ENCODE measurements around the gene POC1B.

The POC1B gene

GRCh38 chr12:89538897-89539296 is 13.1 kb upstream of the POC1B start:
- DNase-seq: no peak

DNA sequence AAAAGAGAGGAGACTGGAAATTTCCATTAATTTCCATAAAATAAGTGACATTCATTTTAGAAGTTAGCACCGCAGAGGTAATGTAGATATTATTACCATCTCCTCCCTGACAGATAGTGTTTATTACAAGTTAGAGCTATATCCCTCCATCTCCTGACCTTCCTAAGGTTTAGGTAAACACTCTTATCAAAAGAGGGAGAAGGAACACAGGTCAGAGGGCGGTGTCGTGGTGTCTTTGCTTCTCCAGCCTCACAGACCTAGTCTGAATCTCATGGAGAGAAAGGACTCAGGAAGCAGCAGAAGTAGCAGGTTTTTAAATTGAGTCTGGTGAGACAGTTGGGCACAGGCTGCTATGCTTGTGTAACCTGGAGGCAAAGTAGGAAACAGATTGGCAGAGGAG is 11.5 kb upstream of the POC1B start:
- no peak for DNase-seq

- no peak for DNase-seq
Measured at GRCh38 chr12:89529738-89530137, 3.9 kb upstream of the POC1B start.

- no peak for DNase-seq
Measured at GRCh38 chr12:89528434-89528833, 2.6 kb upstream of the POC1B start.

DNA sequence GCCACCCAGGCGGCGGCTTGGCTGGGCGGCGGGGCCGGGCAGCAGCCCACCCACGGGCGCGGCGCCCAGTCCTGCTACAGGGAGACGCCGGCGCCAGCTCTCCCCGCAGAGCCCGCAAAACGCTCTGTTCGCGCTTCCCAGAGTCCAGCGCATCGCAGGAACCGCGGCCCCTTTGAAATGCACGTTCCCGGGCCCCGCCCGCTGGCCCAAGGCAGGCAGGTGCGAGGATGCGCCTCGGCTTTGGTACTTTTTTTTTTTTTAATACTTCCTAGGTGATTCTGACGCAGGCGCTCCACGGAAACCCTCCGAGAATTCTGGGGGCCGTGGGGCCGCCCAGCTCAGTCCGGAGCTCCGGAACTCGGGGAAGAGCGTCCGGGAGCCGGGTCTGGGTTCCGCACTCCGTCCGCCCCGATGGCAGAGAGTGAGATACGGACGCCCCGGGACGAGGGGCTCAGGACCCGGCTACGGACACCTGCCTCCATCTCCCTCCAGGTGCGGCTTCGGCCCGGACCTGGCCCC is 483 bp downstream of the POC1B start:
- DNase-seq: peak; percentile 60

- DNase-seq: peak; percentile 80
Measured at GRCh38 chr12:89524541-89525304, 1.1 kb downstream of the POC1B start, which contains the start of gene GALNT4. Gene GALNT4 (minus strand): TSS chr12:89524796. CDS start chr12:89524549, 247 bp downstream.

GRCh38 chr12:89523843-89524540 is 1.9 kb downstream of the POC1B start:
- DNase-seq: no peak

DNA sequence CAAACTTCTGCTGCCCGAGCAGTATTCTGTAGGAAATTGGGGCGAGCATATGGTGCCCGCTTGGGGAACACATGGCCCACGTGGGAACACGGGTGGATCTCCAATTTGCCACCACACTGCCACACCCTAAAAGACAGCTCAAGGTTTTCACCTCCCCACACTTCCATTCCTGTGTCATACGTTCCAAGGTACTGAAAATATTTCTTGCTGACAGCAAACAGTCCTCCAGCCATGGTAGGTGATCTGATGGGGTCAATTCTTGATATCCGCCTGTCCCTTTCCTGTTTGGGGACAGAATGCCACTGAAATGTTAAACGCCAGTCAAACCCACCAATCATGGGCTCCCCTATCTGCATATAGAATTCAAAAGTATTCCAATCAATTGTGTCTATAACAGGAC is 2.5 kb downstream of the POC1B start:
- no peak for DNase-seq

- DNase-seq: no peak
Measured at GRCh38 chr12:89521364-89522223, 4.3 kb downstream of the POC1B start.

GRCh38 chr12:89517720-89518119 is 8.1 kb downstream of the POC1B start:
- DNase-seq: no peak

- DNase-seq: no peak
Measured at GRCh38 chr12:89516633-89517032, 9.2 kb downstream of the POC1B start.

GRCh38 chr12:89514751-89515150 is 11.1 kb downstream of the POC1B start:
- no peak for DNase-seq

DNA sequence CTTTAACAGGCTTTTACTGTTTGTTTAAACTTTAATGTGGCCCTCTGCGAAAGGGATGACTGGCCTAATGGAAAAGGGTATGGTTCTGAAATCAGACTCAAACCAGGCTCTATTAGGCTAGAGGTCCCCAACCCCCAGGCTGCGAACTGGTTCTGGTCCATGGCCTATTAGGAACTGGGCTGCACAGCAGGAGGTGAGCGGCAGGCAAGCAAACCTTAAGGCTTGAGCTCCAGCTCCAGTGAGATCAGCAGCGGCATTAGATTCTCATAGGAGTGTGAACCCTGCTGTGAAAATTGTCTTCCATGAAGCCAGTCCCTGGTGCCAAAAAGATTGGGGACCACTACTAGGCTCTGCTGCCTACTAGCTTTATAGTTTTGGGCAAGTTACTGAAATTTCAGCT is 12.3 kb downstream of the POC1B start:
- no peak for DNase-seq

GRCh38 chr12:89507015-89507824 is 18.6 kb downstream of the POC1B start:
- DNase-seq: no peak

- no peak for DNase-seq
Measured at GRCh38 chr12:89506050-89506449, 19.8 kb downstream of the POC1B start.

DNA sequence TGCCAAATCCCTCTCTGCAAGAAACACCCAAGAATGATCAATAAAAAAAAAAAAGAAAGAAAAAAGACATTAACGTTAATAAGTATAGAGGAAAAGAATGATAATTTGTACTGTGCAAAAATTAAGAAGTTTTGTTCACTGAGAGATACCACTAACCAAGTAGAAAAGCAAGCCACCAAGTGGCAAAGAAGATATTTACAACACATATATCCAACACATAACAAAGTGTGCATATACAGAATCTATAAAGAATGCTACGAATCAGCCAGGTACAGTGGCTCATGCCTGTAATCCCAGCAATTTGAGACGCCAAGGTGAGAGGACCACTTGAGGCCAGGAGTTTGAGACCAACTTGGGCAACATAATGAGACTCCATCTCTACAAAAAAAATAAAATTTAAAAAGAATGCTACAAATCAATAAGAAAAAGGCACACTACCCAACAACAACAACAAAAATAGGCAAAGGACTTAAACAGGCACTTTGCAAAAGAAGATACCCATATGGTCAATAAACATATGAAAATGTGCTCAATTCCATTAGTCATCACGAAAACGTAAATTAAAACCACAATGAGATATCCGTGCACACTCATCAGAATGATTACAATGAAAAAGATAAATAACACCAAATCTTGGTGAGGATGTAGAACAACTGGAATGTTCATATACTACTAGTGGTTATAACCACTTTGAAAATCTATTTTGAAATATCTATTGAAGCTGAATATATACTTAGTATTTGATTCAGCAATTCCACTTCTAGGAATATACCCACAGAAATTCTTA is 21.1 kb downstream of the POC1B start:
- no peak for DNase-seq

GRCh38 chr12:89501793-89502192 is 24.1 kb downstream of the POC1B start:
- no peak for DNase-seq

DNA sequence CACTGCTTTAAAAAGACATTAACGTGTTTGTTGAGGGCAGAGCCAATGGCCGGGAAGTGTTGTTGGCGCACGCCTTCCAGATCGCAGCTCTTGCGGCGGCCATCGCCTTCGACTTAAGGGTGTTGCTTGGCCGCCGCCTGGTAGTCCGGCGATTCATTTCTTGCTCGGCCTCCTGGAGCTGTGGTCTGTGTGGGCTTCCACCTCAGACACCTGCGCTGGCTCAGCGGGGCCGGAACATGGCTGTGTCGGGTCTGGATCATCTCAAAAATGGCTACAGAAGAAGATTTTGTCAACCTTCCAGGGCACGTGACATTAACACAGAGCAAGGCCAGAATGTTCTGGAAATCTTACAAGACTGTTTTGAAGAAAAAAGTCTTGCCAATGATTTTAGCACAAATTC is 26.0 kb downstream of the POC1B start:
- DNase-seq: no peak

DNA sequence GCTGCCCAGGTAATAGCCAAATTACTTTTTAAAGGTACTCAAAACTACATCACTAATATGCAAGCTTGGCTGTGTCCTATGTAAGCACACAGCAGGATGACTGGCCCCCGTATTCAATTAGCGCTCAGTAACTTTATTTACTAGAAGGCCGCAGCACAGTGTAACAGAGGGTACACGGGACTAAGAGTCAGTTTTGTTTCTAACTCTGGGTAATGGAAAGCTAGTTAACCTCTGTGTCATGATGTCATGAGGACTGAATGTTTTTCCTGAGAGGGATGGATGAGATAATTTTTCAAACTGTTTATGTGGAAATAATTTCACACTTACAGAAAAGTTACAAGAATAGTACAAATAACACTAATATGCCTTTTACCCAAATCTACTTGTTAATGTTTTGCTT is 28.4 kb downstream of the POC1B start:
- no peak for DNase-seq

DNA sequence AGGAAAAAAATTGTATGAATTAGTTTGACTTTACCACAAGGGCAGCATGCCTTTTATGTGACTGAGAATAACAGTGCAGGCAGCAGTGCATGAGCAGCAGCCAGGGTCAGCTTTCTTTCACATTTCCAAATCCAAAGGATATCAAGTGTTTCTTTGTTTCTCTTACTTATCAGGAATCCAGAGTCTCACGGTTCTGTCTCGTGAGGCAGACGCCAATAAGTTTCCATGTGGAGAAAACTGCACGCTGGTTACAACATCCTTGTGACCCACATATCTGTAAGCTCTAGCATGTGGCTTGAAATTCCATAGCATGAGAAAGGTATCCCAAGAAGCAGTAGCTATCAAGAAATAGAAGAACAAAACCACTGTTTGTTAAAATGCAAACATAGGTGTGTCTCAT is 28.8 kb downstream of the POC1B start:
- no peak for DNase-seq

DNA sequence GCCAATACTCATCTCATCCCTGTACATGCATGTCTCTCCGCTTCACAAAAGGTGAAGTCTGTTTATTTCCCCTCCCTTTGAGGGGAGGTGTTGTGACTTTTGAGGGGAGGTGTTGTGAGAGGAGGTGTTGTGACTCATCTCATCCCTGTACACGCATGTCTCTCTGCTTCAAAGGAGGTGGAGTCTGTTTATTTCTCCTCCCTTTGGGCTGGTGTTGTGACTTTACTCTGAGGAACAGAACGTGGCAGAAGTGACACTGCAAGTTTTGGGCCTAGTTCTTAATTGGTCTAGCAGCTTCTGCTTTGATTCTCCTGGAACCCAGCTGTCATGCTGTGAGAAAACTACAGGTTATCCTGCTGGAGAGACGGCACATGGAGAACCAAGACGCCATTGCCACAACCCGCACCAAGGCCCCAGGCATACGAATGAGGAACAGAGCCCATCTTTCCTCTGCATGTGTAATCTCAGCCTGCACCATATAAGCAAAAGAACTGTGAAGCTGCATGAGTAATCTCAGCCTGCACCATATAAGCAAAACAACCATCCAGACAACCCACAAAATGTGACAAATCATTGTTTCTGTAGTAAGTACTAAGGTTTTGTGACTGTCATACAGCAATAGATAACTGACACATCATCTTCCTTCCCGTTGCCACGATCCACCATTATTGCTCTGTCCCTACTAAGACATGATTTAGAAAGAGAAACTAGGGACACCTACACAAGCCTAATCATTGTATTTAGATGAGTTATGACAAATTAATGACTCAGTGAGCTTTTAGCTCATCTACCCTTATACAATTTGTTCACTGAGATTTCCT is 31.2 kb downstream of the POC1B start:
- DNase-seq: no peak
